Activated naive CD8-positive, alpha-beta T cell treated with anti-CD3 and anti-CD28 coated beads, Interleukin-2, amount 50 U/mL, for 16 hours (primary cell): ENCODE results near the gene KIAA2012.
A peak's percentile ranks its signal among the peaks of the same experiment; 100 is the strongest.

ENCODE experiments used
- DNase-seq: peaks from one replicate; pipeline ENCODE4 v3.0.0-alpha.2; 2020; ENCODE audit warnings: low read depth, low spot score

The KIAA2012 gene

DNA sequence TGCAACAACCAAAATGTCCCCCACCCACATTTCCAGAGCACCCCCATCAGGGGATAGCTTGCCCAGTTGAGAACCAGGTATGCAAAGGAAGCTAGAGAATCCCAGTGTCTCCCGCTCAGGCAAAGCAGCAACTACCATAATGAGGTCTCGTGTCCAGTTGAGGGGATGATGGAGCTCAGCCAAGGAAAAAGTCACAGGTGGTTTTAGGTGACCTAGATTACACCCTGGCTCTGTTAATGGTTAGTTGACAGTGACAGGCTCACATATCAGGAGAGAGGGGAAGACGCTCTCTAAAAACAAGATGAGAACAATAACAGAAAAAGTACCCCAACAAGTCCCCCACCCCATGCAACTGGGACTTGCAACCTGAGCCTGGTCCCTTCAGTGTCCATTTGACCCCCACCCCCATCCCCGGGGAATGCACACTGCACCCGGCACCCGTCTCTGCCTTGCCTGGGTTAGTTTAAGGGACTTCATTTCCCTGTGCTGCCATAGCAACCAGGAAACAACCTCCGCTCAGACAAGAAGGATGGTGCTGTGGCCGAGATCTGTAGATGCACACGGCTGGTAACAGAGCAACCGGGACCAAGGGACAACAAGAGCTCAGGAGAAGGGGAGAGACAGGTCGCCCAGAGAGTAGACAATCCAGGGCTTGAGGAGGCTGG, at the start of gene KIAA2012:
Gene KIAA2012, plus strand, starts transcription at position 519 of the 665 bp plus-strand sequence. CDS start 373 bp downstream, outside the sequence.
- no peak for DNase-seq

DNA sequence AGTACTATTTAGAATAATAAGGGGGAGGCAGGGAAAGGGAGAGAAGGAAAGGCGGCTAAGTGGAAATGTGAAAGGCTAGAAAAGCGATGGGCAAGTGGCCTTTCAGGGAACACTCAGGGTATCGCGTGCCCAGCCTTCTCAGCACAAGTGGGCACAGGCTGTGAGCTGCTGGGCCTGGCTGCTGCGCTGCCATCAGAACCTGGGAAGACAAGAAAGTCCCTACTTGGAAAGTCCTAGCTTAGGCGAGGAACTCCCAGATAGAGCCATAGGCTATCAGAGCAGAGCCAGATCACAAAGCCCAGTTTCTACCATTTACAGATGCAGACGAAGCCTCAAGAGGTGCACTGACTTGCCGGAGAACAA, 49.2 kb upstream of the KIAA2012 start:
- no peak for DNase-seq

DNA sequence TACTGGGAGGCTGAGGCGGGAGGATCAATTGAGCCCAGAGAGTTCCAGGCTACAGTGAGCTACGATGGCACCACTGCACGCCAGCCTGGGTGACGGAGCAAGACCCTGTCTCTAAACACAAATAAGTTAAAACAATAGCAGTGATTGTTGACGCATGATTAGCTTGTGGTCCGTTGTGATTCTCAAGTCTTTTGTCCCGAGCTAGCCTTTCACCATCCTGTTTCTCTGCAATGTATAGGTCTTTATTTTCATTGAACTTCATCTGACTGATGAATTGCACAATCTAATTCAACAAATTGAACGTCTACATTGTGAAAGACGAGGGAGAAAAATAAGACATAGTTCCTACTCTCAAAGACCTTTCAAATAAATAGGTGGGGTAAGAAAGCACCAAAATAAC, 48.2 kb upstream of the KIAA2012 start:
- no peak for DNase-seq

DNA sequence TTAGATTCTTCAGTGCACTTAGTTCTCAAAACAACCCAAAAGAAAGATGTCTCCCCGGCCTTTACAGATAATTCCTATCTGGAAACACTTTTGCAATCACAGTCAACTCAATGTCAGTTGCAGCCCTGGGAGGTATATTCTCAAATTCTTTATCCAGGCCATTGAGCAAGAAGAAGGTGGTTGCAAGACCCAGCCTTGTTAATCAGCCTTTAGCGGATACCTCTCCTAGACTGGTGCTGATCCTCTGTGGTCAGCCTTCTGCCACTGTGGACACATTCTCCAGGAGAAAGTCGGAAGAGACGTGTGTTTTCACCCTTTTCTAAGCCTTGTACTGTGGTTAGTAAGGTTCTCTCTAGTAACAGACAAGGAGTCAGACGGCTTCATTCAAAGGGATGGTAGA, 47.2 kb upstream of the KIAA2012 start:
- no peak for DNase-seq

DNA sequence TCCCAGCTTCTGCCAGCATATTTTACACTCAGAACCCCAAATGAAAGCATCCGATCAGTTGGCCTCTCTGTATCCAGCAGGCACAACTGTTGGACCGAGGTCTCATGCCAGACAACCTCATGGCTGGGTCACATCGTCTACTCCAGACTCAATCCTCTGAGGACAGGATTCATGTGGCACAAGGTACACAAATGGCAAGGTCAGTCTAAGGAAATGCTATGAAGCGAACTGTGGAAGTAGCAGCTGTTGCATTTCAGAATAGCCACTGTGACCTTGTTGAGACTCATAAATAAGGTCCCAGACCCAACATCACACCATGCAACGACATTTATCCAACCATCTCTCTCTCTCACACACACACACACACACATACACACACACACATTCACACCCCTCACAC, 46.5 kb upstream of the KIAA2012 start:
- DNase-seq, result no peak

DNA sequence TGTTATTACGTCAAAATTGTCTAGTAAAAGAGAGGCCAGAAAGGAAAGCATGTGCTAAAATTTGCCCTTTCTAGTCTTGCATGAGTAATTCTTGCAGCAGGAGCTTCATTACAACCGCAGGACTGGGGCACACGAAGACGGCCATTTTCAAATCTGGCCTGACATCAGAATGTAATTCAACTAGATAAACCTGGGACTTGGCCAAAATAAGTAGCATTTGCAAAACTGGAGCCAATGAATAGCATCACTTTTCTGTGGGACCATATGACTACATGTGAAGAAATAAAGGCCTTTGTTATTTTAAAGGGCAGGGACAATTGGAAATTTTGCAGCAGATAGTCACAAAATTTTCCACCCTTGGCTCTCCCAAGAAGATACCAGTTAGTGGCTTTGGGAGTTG, 42.4 kb upstream of the KIAA2012 start:
- no peak for DNase-seq

DNA sequence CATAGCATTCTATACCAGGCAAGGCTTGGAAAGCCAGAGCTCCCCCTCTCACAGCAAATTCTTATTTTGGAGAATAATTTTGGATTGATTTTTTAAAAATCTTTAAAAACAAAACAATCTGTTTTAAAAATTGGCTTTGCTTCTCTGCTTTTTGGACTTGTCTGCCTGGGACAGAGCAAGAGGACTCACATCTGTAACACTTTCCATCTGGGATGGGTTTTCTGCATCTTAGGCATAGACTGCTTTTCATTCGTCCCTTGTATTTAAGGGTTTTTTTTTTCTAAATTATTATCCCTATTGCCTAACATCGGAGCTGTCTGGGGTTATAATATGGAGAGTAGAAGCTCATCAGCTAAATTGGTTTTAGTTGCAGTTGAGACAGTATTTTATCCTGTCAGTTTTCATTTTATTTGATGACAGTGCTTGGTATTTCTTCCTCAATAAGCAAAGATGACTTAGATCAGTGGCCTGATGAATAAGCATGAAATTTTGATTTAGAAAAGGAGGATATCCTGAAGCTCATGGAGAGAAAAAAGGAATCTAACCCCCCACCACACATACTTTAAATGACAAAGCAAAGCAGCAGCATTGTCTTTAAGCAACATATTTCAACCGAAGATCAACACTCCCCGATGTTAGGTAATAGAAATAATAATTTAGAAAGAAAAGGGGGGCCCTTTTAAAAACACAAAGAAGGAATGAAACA, 41.7 kb upstream of the KIAA2012 start:
- no peak for DNase-seq

DNA sequence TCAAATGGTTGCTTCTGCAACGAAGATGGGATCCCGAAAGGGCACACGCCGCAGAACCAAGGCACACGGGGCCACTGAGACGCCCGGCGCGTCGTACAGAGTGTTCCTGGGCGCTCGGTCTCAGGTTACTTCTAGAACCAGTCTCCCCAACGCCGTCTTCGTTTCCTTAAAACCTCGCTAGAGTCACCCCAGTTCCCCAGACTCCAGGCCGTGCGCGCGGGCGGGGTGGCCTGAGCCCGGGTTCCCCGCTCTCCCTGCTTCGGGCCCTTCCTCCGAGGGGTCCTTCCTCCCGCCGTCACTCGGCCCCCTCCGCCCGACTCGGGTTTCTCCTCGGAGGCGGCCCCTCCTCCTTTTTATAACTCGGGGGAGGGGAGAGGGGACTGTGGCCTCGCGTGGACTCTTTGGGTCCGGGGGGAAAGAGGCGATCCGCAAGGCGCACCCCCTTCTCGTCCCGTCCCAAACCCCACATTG, 40.2 kb upstream of the KIAA2012 start:
- no peak for DNase-seq

DNA sequence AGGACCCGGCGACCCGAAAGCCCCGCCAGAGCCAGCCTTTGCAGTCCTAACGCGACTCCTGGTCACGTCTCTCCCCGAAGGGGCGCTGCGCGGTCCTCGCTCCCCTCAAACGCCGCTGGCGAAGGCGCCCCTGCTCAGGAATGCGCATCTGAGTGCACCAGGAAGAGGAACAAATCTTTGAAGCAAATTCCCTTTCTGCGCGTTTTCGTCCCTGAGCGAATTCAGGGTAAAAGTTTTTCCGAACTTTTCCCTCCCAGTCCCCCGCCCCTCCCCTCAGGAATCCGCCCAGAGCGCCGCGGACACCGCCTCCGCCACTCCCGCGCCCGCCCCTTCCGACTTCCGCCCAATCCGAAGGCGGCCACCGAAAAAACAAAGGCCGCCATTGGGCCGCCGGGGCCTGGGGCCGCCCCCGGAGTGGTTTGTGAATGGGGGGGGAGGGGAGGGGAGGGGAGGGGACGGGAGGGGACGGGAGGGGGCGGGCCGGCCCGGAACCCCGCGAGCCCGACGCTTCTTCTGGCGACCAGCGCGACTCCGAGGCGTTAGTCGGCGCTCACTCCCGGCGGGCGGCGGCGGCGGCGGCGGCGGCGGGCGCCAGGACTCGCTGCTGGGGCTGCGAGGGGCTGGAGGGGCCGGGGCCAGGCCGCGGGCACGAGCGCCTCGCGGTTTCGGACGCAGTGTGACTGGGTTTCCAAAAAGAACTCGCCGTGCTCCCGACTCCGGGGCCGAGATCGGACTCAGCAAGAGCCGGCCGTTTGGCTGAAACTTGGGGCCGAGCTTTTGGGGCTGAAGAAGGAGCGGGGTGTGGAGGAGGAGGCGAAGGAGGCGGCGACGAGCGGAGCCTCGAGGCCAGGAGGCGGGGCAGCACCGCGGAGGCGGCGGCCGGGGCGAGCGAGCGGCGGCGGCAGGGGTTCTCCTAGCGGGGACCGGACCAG, 39.5 kb upstream of the KIAA2012 start, which contains the start of gene FZD7:
Gene FZD7, plus strand, starts transcription at position 539 of the 932 bp plus-strand sequence. CDS start 793 bp downstream, outside the sequence.
- peak; percentile 64 for DNase-seq

DNA sequence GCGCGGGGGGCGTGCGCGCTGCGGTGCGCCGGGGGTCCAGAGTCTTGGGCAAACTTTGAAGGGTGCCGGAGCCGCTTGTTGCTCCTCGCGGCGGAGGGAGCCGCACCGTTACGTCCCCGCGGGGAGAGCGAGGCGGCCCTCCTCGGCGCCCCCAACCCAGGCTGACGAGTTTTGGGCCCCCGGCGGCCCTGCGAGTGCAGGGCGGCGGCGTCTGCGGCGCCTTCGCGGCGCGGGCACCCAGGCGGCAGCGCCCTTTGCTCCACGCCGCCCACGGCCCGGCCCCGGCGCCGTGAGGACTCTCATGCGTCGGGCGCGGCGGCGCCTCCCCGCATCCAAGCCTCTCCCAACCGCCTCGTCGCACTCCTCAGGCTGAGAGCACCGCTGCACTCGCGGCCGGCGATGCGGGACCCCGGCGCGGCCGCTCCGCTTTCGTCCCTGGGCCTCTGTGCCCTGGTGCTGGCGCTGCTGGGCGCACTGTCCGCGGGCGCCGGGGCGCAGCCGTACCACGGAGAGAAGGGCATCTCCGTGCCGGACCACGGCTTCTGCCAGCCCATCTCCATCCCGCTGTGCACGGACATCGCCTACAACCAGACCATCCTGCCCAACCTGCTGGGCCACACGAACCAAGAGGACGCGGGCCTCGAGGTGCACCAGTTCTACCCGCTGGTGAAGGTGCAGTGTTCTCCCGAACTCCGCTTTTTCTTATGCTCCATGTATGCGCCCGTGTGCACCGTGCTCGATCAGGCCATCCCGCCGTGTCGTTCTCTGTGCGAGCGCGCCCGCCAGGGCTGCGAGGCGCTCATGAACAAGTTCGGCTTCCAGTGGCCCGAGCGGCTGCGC, 38.6 kb upstream of the KIAA2012 start:
- no peak for DNase-seq

DNA sequence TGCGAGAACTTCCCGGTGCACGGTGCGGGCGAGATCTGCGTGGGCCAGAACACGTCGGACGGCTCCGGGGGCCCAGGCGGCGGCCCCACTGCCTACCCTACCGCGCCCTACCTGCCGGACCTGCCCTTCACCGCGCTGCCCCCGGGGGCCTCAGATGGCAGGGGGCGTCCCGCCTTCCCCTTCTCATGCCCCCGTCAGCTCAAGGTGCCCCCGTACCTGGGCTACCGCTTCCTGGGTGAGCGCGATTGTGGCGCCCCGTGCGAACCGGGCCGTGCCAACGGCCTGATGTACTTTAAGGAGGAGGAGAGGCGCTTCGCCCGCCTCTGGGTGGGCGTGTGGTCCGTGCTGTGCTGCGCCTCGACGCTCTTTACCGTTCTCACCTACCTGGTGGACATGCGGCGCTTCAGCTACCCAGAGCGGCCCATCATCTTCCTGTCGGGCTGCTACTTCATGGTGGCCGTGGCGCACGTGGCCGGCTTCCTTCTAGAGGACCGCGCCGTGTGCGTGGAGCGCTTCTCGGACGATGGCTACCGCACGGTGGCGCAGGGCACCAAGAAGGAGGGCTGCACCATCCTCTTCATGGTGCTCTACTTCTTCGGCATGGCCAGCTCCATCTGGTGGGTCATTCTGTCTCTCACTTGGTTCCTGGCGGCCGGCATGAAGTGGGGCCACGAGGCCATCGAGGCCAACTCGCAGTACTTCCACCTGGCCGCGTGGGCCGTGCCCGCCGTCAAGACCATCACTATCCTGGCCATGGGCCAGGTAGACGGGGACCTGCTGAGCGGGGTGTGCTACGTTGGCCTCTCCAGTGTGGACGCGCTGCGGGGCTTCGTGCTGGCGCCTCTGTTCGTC, 37.7 kb upstream of the KIAA2012 start:
- DNase-seq, result no peak

DNA sequence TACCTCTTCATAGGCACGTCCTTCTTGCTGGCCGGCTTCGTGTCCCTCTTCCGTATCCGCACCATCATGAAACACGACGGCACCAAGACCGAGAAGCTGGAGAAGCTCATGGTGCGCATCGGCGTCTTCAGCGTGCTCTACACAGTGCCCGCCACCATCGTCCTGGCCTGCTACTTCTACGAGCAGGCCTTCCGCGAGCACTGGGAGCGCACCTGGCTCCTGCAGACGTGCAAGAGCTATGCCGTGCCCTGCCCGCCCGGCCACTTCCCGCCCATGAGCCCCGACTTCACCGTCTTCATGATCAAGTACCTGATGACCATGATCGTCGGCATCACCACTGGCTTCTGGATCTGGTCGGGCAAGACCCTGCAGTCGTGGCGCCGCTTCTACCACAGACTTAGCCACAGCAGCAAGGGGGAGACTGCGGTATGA, 37.1 kb upstream of the KIAA2012 start:
- DNase-seq, result no peak

DNA sequence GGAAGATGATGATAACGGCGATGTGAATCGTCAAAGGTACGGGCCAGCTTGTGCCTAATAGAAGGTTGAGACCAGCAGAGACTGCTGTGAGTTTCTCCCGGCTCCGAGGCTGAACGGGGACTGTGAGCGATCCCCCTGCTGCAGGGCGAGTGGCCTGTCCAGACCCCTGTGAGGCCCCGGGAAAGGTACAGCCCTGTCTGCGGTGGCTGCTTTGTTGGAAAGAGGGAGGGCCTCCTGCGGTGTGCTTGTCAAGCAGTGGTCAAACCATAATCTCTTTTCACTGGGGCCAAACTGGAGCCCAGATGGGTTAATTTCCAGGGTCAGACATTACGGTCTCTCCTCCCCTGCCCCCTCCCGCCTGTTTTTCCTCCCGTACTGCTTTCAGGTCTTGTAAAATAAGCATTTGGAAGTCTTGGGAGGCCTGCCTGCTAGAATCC, 36.4 kb upstream of the KIAA2012 start:
- DNase-seq, result no peak

DNA sequence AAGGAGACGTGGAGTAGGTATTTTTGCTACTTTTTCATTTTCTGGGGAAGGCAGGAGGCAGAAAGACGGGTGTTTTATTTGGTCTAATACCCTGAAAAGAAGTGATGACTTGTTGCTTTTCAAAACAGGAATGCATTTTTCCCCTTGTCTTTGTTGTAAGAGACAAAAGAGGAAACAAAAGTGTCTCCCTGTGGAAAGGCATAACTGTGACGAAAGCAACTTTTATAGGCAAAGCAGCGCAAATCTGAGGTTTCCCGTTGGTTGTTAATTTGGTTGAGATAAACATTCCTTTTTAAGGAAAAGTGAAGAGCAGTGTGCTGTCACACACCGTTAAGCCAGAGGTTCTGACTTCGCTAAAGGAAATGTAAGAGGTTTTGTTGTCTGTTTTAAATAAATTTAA, 36.0 kb upstream of the KIAA2012 start:
- no peak for DNase-seq

DNA sequence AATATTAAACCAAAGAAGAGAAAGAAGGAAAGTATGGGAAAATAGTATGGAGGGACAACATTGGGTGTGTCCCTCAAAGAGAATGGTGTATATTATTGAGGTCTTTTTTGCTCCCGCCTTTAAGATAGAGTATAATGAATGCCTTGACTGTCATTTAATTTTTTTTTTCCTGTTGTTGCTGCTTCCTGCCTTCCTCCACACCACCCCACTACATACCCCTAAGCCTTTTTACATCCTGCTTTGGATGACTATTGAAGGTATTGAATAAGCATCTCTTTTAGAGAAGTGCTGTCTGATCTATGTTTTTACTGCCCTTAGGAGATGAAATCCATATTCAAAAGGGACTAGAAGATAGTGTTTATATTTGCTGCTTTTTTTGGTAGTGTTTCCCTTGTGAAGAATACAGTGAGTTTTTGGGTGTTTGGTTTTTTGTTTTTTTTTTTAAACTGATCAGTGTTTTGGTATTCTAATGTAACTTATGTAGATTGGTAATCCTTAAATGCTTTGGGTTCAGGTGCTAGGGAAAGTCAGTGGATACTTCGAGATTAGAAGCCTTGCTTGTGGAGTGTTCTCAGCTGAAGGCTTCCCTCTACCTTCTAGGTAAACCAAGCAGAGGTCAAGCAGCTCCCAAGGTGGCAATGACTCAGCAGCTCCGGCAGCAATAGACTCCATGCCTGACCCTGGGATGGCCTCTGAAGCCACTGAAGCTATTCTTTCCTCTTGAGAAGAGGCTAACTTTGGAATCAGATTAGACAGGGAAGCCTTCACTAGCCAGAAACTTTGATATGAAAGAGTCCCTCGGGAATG, 34.4 kb upstream of the KIAA2012 start:
- DNase-seq, result no peak

DNA sequence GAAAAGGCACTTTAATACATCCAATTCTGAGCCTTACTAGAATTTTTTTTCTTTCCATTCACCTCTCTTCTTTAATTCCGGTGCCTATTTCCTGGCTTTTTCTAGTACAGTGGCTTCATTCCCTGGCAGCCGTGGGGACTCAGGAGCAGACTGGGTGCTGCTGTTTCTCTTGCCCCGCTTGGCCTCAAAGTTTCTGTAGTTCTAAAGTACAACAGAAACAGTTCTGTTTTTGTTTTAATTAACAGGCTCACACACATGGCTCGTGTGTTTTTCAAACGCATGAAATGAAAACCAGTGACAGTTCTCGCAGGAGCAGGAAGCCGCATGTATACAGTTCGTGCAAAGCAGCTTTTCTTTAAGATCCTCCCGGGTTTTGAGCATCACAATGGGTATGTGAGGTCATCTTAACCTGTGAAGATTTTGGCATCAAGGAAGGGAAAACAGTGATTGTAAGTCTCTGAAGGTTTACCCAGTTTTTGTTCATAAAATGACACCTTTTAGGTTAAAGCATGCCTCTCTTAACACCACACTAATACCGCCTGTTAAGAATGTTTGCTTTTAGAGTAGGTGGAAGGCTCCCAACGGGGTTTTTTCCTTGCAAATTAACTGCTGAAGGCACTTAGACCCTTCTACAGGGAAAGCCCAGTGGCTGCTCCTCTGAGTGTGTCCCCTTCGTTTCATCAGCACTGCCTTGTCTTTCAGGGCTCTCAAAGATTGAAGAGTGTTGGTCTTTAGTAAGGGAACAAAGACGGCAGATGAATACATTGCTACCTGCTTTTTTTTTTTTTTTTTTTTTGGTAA, 33.6 kb upstream of the KIAA2012 start:
- DNase-seq, result no peak

DNA sequence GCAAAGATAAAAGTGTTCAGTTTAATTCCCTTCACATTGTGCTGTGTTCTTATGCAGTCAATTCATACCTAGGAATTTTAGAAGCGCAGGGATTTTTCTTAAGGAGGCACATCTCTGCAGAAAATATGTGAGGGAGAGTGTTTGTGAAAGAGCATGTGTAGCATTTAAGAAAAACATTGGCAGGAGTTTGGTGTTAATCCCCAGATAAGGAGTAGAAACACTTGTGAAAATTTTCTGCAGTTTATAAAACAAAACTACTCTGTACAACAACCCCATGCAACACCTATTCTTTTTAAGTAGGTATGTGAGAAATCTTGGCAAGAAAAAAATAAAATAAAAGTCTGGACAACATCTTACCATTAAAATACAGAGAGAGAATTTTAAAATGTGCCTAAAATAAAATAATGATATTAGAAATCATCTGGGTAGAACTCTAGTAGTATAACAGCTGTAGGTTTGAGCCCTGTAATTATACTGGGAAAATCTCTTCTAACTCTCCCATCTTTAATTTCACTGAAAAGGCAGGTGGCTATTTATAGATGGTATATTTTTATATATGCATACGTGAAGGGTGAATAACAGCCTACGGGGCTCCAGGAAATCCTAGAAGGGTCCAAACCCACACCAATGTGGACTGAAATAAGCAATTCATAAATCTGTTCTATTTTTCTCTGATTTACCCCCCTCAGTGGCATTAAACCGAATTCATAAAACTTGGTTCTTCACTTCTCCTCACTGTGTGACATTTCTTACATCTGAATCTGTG, 32.8 kb upstream of the KIAA2012 start:
- DNase-seq, result no peak

DNA sequence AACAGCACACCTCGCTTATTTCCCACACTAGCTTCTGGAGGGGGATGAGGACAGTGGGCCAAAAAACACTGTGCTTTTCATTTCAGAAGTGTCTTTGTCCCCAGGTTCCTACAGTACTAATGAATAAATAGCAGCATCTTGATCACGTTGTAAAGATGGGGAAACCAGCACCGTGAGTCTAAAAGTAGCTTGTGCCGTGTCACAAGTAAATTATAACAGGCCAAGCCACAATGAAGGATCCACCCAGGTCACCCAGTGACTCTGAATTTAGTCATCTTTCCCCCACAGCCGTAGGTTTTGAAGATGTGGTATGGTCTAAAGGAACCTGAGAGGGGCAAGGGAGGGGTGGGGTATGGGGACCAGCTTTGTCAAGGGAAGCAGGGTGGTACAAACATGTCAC, 30.6 kb upstream of the KIAA2012 start:
- DNase-seq, result no peak
